Measurements from ENCODE around the gene NF1. TPM values are rescaled to one million over a fixed set of nuclear protein-coding genes. Genes with fewer than 3 reads are reported as not detected.
"Not testable (repeated sequence)": the region's sequence is repeated elsewhere in the genome, so short reads cannot be mapped to it uniquely, and the experiment has no call there.

Gene NF1
- total RNA-seq, 2 experiments from 2014 or later, result 15.5 to 18.7 TPM

DNA sequence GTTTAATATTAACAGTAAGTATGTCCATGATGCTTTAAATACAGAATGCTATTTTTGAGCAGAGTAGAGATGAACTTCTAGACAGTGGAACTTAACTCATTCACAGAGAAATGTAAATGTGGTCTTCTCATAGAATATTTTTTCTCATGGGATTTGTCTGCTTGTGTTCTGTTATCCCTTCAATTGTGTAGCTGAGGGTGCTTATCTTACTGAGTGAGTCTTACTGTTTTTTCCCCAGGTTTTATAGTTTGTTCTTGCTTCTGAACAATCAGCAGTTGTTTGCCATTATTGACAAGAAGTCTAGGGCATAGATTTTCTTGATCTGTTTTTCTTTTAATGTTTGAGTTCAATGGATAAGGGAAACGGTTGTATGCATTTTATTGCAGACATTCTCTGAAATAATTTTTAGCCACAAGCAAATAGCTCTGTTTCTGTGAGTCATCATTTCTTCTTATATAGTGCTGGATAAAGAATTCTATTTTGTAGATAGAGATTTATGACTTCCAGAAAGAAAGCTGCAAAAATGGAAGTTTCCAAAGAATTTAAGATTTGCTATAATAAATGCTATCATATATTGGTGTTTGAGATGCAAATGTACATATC, 60.5 kb downstream of the NF1 start:
- Mint-ChIP-seq H3K27ac (no peak overlapping the region), H3K27me3 (no peaks in the 10 kb centered on the region), H3K36me3 (ENCODE audit: low read depth) (peaks cover 26% of the 10 kb centered on the region), H3K4me1 (ENCODE audit: low read depth) (peaks cover 18% of the 10 kb centered on the region), H3K9me3 (peaks cover 2% of the 10 kb centered on the region), H3K4me3 (no peak overlapping the region)
- ATAC-seq (ENCODE audit: poor library complexity), result no peak
- DNase-seq, result no peak
- Histone ChIP-seq H3K27me3 (ENCODE audit: control insufficient read depth in 1 of 2, insufficient read depth in 2 of 2, low read length in 2 of 2) (no peaks in the 10 kb centered on the region), H3K9me3 (ENCODE audit: control insufficient read depth in 1 of 2, insufficient read depth in 1 of 2, low read length in 2 of 2) (peaks cover 0 to 4% of the 10 kb centered on the region in 2 experiments), H3K4me1 (ENCODE audit: insufficient read depth, low read length) (peaks cover 3% of the 10 kb centered on the region), H3K27ac (ENCODE audit: low read depth in 1 of 2, low read length in 2 of 2) (no peak overlapping the region), H3K36me3 (ENCODE audit: insufficient read depth, low read length) (no peaks in the 10 kb centered on the region), H3K4me3 (ENCODE audit: low read length) (no peak overlapping the region)
- TF ChIP-seq, protein P1, sequence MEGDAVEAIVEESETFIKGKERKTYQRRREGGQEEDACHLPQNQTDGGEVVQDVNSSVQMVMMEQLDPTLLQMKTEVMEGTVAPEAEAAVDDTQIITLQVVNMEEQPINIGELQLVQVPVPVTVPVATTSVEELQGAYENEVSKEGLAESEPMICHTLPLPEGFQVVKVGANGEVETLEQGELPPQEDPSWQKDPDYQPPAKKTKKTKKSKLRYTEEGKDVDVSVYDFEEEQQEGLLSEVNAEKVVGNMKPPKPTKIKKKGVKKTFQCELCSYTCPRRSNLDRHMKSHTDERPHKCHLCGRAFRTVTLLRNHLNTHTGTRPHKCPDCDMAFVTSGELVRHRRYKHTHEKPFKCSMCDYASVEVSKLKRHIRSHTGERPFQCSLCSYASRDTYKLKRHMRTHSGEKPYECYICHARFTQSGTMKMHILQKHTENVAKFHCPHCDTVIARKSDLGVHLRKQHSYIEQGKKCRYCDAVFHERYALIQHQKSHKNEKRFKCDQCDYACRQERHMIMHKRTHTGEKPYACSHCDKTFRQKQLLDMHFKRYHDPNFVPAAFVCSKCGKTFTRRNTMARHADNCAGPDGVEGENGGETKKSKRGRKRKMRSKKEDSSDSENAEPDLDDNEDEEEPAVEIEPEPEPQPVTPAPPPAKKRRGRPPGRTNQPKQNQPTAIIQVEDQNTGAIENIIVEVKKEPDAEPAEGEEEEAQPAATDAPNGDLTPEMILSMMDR (IDR thresholded peaks at IDR 0.05), result no peak
- CTCF ChIA-PET, result no interaction called here
- POLR2A ChIA-PET, result no interaction called here
- intact Hi-C loops (cut with DNase I, micrococcal nuclease), result no loop called here

DNA sequence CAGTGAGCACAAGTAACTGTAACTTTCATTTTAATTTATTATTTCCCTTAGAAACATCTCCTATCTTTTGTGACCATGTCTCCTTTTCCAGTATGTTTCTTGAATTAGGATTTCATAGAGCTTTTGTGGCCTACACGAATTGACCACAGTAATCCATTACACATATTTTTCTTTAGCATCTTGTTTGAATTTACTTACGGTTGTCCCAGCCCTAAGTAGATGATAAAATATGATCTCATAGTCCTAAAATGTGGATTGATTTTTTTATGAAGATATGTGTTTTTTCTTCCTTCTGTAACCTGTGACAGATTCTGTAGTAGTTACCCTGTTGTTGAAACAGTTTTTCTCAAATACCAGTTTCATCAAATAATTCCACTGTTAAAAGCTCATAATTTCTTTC, 61.5 kb downstream of the NF1 start:
- ATAC-seq (ENCODE audit: poor library complexity), result no peak
- POLR2A ChIA-PET, result no interaction called here
- CTCF ChIA-PET, result no interaction called here
- Mint-ChIP-seq H3K36me3 (ENCODE audit: low read depth) (peaks cover 26% of the 10 kb centered on the region), H3K4me3 (no peak overlapping the region), H3K4me1 (ENCODE audit: low read depth) (peaks cover 18% of the 10 kb centered on the region), H3K27ac (no peak overlapping the region), H3K27me3 (no peaks in the 10 kb centered on the region), H3K9me3 (peaks cover 2% of the 10 kb centered on the region)
- Histone ChIP-seq H3K9me3 (ENCODE audit: control insufficient read depth in 1 of 2, insufficient read depth in 1 of 2, low read length in 2 of 2) (peaks cover 0 to 4% of the 10 kb centered on the region in 2 experiments), H3K36me3 (ENCODE audit: insufficient read depth, low read length) (no peaks in the 10 kb centered on the region), H3K4me1 (ENCODE audit: insufficient read depth, low read length) (peaks cover 3% of the 10 kb centered on the region), H3K27me3 (ENCODE audit: control insufficient read depth in 1 of 2, insufficient read depth in 2 of 2, low read length in 2 of 2) (no peaks in the 10 kb centered on the region), H3K4me3 (ENCODE audit: low read length) (no peak overlapping the region), H3K27ac (ENCODE audit: low read depth in 1 of 2, low read length in 2 of 2) (no peak overlapping the region)
- intact Hi-C loops (cut with DNase I, micrococcal nuclease), result no loop called here
- TF ChIP-seq, protein P1 (IDR thresholded peaks at IDR 0.05), result no peak
- no peak for DNase-seq

DNA sequence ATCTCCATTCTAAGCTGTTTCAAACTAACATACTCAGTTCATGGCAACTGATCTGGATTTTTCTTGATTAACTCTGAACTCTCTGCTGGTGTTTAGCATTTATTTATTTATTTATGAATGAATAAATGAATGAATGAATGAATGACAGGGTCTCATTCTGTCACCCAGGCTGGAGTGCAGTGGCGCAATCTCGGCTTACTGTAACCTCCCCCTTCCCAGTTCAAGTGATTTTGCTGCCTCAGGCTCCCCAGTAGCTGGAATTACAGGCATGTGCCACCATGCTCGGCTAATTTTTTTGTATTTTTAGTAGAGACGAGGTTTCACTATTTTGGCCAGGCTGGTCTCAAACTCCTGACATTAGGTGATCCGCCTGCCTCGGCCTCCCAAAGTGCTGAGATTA, 62.1 kb downstream of the NF1 start:
- POLR2A ChIA-PET, result interaction anchor here (0.9 kb wide), 1 partner anchor 62 kb away, joined by 3 read pairs; the partner anchor contains the start of gene NF1
- H3K4me3 Mint-ChIP-seq; H3K9me3 Mint-ChIP-seq; H3K4me3 ChIP-seq (ENCODE audit: low read length); intact Hi-C loops (cut with DNase I, micrococcal nuclease); H3K27ac ChIP-seq (ENCODE audit: low read depth in 1 of 2, low read length in 2 of 2); H3K27ac Mint-ChIP-seq; CTCF ChIA-PET; ATAC-seq (ENCODE audit: poor library complexity); H3K9me3 ChIP-seq (ENCODE audit: control insufficient read depth in 1 of 2, insufficient read depth in 1 of 2, low read length in 2 of 2); H3K36me3 ChIP-seq (ENCODE audit: insufficient read depth, low read length); H3K27me3 Mint-ChIP-seq; H3K4me1 ChIP-seq (ENCODE audit: insufficient read depth, low read length); H3K27me3 ChIP-seq (ENCODE audit: control insufficient read depth in 1 of 2, insufficient read depth in 2 of 2, low read length in 2 of 2); DNase-seq: not testable (repeated sequence)
- peaks cover 26% of the 10 kb centered on the region for H3K36me3 Mint-ChIP-seq (ENCODE audit: low read depth)
- peaks cover 18% of the 10 kb centered on the region for H3K4me1 Mint-ChIP-seq (ENCODE audit: low read depth)

Measured in CD4-positive, alpha-beta T cell (primary cell).